GM21423 (cell line): ENCODE measurements around the gene PRKN.

Source experiments
- ATAC-seq: cut with Tn5 transposase; IDR thresholded peaks from one replicate; pipeline ENCODE4 v1.9.1; 2021; ENCODE audit warnings: mild to moderate bottlenecking, moderate library complexity; ENCODE audit not compliant: unreplicated experiment

PRKN gene

DNA sequence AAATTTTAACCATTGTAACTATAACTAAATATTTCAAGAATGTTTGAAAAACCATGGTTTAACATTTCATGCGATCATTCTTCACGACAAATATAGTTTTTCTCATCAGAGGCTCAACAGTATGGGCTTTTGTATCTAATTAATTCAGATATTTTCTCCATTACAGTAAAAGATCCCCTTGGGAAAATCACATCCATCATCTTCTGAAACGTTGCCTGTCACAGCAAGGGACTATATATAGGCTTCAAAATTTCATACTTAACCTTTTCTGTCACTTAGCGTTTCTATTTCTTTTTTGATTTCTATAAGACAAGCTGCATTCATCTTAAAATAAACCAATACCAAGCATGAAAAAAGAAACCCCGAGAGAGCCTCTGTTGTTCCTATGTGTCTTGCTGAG is 710.0 kb downstream of the PRKN start:
- no peak for ATAC-seq

GRCh38 chr6:162014069-162014811 is 713.3 kb downstream of the PRKN start:
- no peak for ATAC-seq

DNA sequence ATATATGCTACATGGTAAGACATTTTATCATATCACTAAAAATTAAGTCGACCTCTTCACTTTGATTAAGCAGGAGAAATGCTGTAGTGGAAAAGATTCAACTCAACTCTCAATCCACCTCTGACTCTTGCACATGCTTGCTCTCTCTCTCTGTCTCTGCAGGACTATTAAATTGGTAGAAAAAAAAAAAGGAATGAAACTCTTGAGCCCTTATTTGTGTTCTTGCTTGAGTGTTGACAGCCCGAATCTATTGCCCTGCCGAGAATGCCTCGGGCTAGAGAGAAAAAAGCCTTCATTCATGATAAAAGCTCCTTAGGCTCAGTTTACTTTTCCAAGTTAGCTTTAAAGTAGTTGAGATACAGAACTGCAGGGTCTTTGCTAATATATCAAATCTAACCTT is 722.2 kb downstream of the PRKN start:
- ATAC-seq = no peak

- ATAC-seq = no peak
Measured at GRCh38 chr6:161996783-161997182, 730.8 kb downstream of the PRKN start.

DNA sequence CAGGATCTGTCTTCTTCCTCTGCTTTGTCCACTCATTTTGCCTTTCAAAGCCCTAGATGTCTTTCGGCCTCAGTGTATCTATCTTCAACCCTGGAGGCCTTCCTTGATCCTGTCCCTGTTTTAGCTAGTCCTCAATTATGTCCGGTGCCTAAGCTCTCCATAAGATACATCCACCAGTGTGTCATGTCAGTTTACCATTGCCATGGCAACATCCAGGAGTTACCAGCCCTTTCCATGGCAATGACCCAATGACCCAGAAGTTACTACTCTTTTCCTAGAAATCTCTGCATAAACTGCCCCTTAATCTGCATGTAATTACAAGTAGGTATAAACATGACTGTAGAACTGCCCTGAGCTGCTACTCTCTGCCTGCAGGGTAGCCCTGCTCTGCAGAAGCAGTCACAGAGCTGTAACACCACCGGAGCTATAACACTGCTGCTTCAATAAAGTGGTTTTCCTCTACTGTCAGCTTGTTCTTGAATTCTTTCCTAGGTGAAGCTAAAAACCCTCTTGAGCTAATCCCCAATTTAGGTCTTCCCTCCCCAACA is 741.6 kb downstream of the PRKN start:
- no peak for ATAC-seq

GRCh38 chr6:161984713-161985112 is 742.9 kb downstream of the PRKN start:
- ATAC-seq = no peak

DNA sequence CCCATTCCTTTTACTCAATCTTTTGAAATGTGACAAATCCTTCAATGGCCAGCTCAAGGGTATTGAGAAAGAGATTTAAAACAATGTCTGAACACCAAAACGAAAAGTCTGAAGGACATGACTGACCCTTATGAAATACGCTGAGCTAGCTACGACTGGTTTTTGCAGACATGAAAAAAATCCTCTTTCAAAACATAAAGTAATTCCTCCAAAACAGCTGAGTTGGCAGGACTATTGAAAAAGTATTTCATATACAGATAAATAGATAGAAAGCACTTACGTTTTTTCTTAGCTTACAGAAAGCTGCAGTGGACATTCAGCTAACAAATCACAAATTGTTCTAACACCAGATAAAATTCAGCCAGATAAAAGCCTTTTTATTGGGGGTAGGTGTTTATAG is 751.0 kb downstream of the PRKN start:
- ATAC-seq = no peak

DNA sequence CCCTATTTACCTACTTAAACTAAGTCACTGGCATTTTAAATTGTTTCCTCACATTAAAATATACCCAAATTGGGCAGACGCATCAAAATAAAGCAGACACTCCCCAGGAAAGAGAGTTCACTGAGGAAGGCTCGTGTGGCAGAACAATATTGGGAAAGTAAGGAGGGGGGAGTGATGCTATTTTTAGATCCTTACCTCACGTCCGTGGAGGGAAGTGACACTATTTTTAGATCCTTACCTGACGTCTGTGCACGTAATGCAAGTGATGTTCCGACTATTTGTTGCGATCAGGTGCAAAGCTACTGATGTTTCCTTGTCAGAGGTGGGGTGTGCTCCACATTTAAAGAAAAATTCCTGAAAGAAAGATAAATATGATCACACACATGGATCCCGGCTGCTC is 754.5 kb downstream of the PRKN start:
- no peak for ATAC-seq

GRCh38 chr6:161971043-161971442 is 756.5 kb downstream of the PRKN start:
- no peak for ATAC-seq

GRCh38 chr6:161963634-161964234 is 763.8 kb downstream of the PRKN start:
- ATAC-seq = no peak

DNA sequence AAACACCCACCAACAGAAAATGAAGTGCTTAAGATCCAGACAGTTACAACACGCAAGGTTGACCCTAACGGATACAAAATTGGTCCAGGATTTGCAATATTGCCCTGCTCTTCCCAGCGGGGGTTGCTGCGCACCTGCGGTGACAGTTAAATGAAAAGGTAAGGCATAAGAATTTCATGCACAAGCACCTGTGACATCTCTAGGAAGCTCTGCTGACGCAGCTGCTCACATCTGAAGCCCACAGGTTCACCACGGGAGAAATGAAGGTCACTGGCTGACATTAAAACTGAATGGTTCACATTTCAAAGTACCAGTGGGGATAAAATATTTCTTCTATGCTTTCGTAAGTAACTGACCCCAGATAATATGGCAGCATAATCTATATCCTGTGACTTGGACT is 764.4 kb downstream of the PRKN start:
- no peak for ATAC-seq

DNA sequence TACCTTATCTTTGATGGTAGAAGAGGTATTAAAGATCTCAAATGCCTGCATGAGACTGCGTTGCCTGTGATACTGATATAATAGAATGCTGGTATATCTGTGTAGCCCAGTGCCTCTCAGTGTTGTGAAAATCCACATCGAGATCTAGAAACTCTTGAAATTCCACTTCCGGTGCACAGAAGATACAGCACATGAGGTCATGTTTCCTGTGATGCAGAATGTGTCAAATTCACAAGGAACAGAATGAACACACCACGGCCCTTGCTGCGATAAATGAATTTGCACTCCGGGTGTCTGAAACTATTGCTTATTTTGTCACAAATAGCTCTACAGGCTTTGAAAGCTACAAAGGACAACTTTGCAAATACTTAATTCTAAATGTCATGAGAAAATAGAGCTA is 765.8 kb downstream of the PRKN start:
- ATAC-seq = no peak

DNA sequence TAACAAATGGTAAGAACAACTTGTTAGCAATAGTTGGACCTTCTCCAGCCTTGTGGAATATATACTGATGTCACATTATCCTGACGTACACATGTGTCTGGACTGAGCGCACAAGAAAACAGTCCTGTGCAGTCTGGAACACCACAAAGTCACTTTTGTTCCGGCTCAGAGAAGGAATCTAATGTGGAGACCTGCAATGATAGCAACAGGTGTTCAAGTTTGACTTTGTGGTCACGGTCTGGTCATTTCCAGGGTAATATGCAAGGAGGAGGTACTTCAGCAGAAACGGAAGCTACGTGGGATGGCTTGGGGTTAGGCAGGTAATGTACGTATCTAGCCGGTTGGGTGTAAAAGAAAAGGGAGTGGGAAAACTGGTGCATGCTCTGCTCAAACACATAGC is 766.5 kb downstream of the PRKN start:
- no peak for ATAC-seq

- no peak for ATAC-seq
Measured at GRCh38 chr6:161959072-161959471, 768.5 kb downstream of the PRKN start.

DNA sequence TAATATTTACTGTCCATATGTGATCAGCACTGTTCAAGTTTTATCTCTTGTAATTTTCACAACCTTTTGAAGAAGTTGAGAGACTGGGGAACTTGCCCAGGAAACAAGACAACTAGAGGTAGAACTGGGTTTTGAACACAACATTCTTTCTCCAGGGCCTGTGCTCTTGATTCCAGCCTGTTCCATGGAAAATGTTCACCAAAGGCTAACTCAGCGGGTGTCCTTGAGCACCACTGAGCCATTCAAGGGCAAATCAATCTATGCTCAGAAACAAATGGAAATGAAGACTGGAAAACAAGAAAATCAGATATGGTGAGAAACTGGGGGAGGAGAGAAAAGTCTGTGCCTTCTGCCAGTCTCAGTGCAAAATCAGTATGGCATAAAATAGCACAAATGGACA is 771.5 kb downstream of the PRKN start:
- no peak for ATAC-seq

GRCh38 chr6:161954699-161955276 is 772.8 kb downstream of the PRKN start:
- ATAC-seq = no peak

DNA sequence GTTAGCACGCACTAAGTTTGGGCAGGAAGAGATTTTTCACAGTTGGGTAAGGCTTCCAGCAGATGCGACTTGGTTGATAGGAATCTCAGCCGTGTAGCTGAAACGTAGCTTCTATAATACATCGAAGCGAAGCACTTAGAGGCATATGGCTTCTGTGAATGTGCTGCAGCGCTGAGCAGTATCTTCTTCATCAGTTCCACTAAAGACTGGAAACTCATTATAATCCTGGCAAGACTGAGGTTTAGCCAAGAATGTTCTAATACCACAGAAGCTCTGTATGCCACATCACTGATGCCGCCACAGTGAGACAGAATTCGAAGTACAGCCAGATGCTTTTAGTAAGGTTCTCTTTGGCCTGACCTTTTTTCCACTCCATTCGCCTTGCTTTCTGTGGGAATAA is 773.5 kb downstream of the PRKN start:
- no peak for ATAC-seq

DNA sequence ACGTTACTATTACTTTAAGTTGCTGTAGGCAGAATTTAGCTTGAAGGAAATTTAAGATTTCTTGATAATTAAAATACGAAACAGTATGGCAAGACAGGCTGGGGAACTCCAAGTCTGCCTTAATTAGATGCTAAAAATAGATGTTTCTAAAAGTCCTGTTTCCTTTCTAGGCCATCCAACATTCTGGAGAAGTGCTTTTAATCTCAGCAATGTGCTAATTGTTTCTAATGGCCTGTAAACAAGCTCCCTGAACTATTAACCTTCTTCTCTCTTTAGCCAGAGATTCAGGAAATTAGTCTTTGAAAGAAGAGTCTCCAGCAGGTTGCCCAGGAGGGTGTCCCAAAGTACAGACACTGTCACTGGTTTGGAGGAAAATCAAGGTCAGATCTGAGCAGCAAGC is 776.4 kb downstream of the PRKN start:
- ATAC-seq = no peak

GRCh38 chr6:161949531-161949930 is 778.0 kb downstream of the PRKN start:
- no peak for ATAC-seq

GRCh38 chr6:161948462-161948861 is 779.1 kb downstream of the PRKN start:
- ATAC-seq = no peak

GRCh38 chr6:161947371-161947770 is 780.2 kb downstream of the PRKN start:
- ATAC-seq = no peak

GRCh38 chr6:161946461-161946860 is 781.1 kb downstream of the PRKN start:
- ATAC-seq = no peak
